ENCODE measurements around the gene SRRM4. TPM values are rescaled to one million over a fixed set of nuclear protein-coding genes. Genes with fewer than 3 reads are reported as not detected.

Gene SRRM4
- total RNA-seq, 2 experiments from 2014 or later, result not detected

GRCh38 chr12:119134284-119135072 lies 153.1 kb downstream of the SRRM4 start:
- no peak overlapping the region for H3K4me3 Mint-ChIP-seq
- CTCF ChIA-PET, result no interaction called here
- Histone ChIP-seq H3K27me3 (ENCODE audit: control insufficient read depth in 1 of 2, insufficient read depth in 2 of 2, low read length in 2 of 2) (no peaks in the 10 kb centered on the region), H3K36me3 (ENCODE audit: insufficient read depth, low read length) (no peaks in the 10 kb centered on the region), H3K9me3 (ENCODE audit: control insufficient read depth in 1 of 2, insufficient read depth in 1 of 2, low read length in 2 of 2) (no peaks in the 10 kb centered on the region), H3K4me1 (ENCODE audit: insufficient read depth, low read length) (no peaks in the 10 kb centered on the region), H3K4me3 (ENCODE audit: low read length) (no peak overlapping the region), H3K27ac (ENCODE audit: low read depth in 1 of 2, low read length in 2 of 2) (no peak overlapping the region)
- H3K9me3 Mint-ChIP-seq, result peaks cover 9% of the 10 kb centered on the region
- intact Hi-C loops (cut with DNase I, micrococcal nuclease), result no loop called here
- H3K36me3 Mint-ChIP-seq (ENCODE audit: low read depth), result no peaks in the 10 kb centered on the region
- ATAC-seq (ENCODE audit: poor library complexity) (no peak), DNase-seq (no peak)
- no peak for TF ChIP-seq CTCF (IDR thresholded peaks at IDR 0.05)
- H3K27ac Mint-ChIP-seq, result no peak overlapping the region
- POLR2A ChIA-PET, result no interaction called here
- no peaks in the 10 kb centered on the region for H3K4me1 Mint-ChIP-seq (ENCODE audit: low read depth)
- H3K27me3 Mint-ChIP-seq, result no peaks in the 10 kb centered on the region

- no peak for DNase-seq
- no peak overlapping the region for H3K27ac ChIP-seq (ENCODE audit: low read depth in 1 of 2, low read length in 2 of 2)
- CTCF ChIA-PET, result no interaction called here
- ATAC-seq (ENCODE audit: poor library complexity), result no peak
- peaks cover 4% of the 10 kb centered on the region for H3K9me3 Mint-ChIP-seq
- H3K9me3 ChIP-seq (ENCODE audit: control insufficient read depth in 1 of 2, insufficient read depth in 1 of 2, low read length in 2 of 2), result no peaks in the 10 kb centered on the region
- H3K4me3 Mint-ChIP-seq, result no peak overlapping the region
- no peaks in the 10 kb centered on the region for H3K27me3 ChIP-seq (ENCODE audit: control insufficient read depth in 1 of 2, insufficient read depth in 2 of 2, low read length in 2 of 2)
- H3K36me3 Mint-ChIP-seq (ENCODE audit: low read depth), result no peaks in the 10 kb centered on the region
- H3K4me1 ChIP-seq (ENCODE audit: insufficient read depth, low read length), result no peaks in the 10 kb centered on the region
- no peak for TF ChIP-seq CTCF (IDR thresholded peaks at IDR 0.05)
- intact Hi-C loops (cut with DNase I, micrococcal nuclease), result no loop called here
- no peaks in the 10 kb centered on the region for H3K4me1 Mint-ChIP-seq (ENCODE audit: low read depth)
- H3K4me3 ChIP-seq (ENCODE audit: low read length), result no peak overlapping the region
- H3K27ac Mint-ChIP-seq, result no peak overlapping the region
- H3K27me3 Mint-ChIP-seq, result peaks cover 7% of the 10 kb centered on the region
- H3K36me3 ChIP-seq (ENCODE audit: insufficient read depth, low read length), result no peaks in the 10 kb centered on the region
- POLR2A ChIA-PET, result no interaction called here
Measured at GRCh38 chr12:119136811-119137410, 155.6 kb downstream of the SRRM4 start.

- TF ChIP-seq CTCF (IDR thresholded peaks at IDR 0.05), result no peak
- Mint-ChIP-seq H3K9me3 (peaks cover 3% of the 10 kb centered on the region), H3K4me1 (ENCODE audit: low read depth) (no peaks in the 10 kb centered on the region), H3K27me3 (peaks cover 14% of the 10 kb centered on the region), H3K27ac (no peak overlapping the region), H3K4me3 (no peak overlapping the region), H3K36me3 (ENCODE audit: low read depth) (no peaks in the 10 kb centered on the region)
- ChIA-PET CTCF (no interaction called here), POLR2A (no interaction called here)
- intact Hi-C loops (cut with DNase I, micrococcal nuclease), result no loop called here
- H3K27ac ChIP-seq (ENCODE audit: low read depth in 1 of 2, low read length in 2 of 2), result no peak overlapping the region
- no peaks in the 10 kb centered on the region for H3K4me1 ChIP-seq (ENCODE audit: insufficient read depth, low read length)
- DNase-seq (no peak), ATAC-seq (ENCODE audit: poor library complexity) (no peak)
- H3K4me3 ChIP-seq (ENCODE audit: low read length), result no peak overlapping the region
- H3K36me3 ChIP-seq (ENCODE audit: insufficient read depth, low read length), result no peaks in the 10 kb centered on the region
- no peaks in the 10 kb centered on the region for H3K9me3 ChIP-seq (ENCODE audit: control insufficient read depth in 1 of 2, insufficient read depth in 1 of 2, low read length in 2 of 2)
- peaks cover 0 to 4% of the 10 kb centered on the region in 2 experiments for H3K27me3 ChIP-seq (ENCODE audit: control insufficient read depth in 1 of 2, insufficient read depth in 2 of 2, low read length in 2 of 2)
Measured at GRCh38 chr12:119139448-119139847, 158.1 kb downstream of the SRRM4 start.

All from CD4-positive, alpha-beta T cell (primary cell).